HCT116 (cell line): ENCODE data around the gene SERTAD1.

Experiments
- CBX3 ChIP-seq: IDR thresholded peaks from 2 replicates; pipeline ENCODE4 v1.6.1; 2012; ENCODE audit warnings: low read depth
- CTCF ChIP-seq, 3 experiments: fragments of 200-600 bp in 1 of 3; sonication (generic) in 1 of 3; IDR thresholded peaks in 2 of 3; conservative IDR thresholded peaks in 1 of 3; 2 replicates each; pipeline ENCODE4 v1.5.1; 2012 to 2017; ENCODE audit warnings: low read depth in 2 of 3, low read length in 2 of 3, antibody characterized with exemption in 1 of 3, borderline replicate concordance in 1 of 3, control low read depth in 1 of 3, mild to moderate bottlenecking in 1 of 3, mixed read lengths in 1 of 3, mixed run types in 1 of 3, moderate library complexity in 1 of 3; ENCODE audit not compliant: insufficient read depth in 1 of 3
- POLR2A ChIP-seq: IDR thresholded peaks from 2 replicates; pipeline ENCODE4 v1.7.0; 2011; ENCODE audit warnings: borderline replicate concordance; ENCODE audit not compliant: insufficient read depth, insufficient read length; ENCODE audit errors: extremely low read depth
- POLR2AphosphoS5 ChIP-seq: IDR thresholded peaks from 2 replicates; pipeline ENCODE4 v1.6.1; 2011; ENCODE audit warnings: mild to moderate bottlenecking, low read depth, low read length, moderate library complexity
- RAD21 ChIP-seq: IDR thresholded peaks from 2 replicates; pipeline ENCODE4 v1.6.1; 2012; ENCODE audit warnings: low read depth, mild to moderate bottlenecking
- YY1 ChIP-seq: IDR thresholded peaks from 2 replicates; pipeline ENCODE4 v1.6.1; 2011; ENCODE audit warnings: low read length, low read depth, moderate library complexity, mild to moderate bottlenecking; ENCODE audit not compliant: insufficient replicate concordance; ENCODE audit errors: extremely low read depth

GRCh38 chr19:40420451-40420765 is 5.4 kb downstream of the SERTAD1 start:
- no peak for TF ChIP-seq CTCF (IDR thresholded peaks at IDR 0.05 in 2 of 3, conservative IDR thresholded peaks at IDR 0.05 in 1 of 3; ENCODE audit: borderline replicate concordance in 1 of 3, insufficient read depth in 1 of 3, low read depth in 2 of 3, low read length in 2 of 3)
- TF ChIP-seq YY1: no peak
- TF ChIP-seq POLR2A: no peak
- TF ChIP-seq CBX3: no peak
- no peak for TF ChIP-seq RAD21
- TF ChIP-seq POLR2AphosphoS5: no peak
